Calu3 (cell line): Measurements from ENCODE around the gene PPIA. TPM values are rescaled to one million over a fixed set of nuclear protein-coding genes. Genes with fewer than 3 reads are reported as not detected.

Source experiments
- BruUV-seq: library from RNA; stranded (reverse); fragments of 400-500 nt; replicated peaks from 2 replicates; lab custom pipeline; 2021; lab: Mats Ljungman, UMichigan
- CTCF ChIA-PET: fragments of 300-600 bp; sonication (Branson Sonifier 250); formaldehyde crosslinking; loops from one replicate; lab custom pipeline; 2022; ENCODE audit warnings: antibody characterized with exemption; lab: Charles Lee
- DNase-seq: peaks from one replicate; pipeline ENCODE4 v3.0.0; 2022
- H3K27ac Mint-ChIP-seq: one replicate; pipeline ENCODE4 v1.8.0; 2022; ENCODE audit warnings: mixed read lengths; ENCODE audit not compliant: unreplicated experiment
- H3K27me3 Mint-ChIP-seq: one replicate; pipeline ENCODE4 v1.8.0; 2022; ENCODE audit warnings: mixed read lengths; ENCODE audit not compliant: unreplicated experiment
- H3K36me3 Mint-ChIP-seq: one replicate; pipeline ENCODE4 v1.8.0; 2022; ENCODE audit warnings: mild to moderate bottlenecking, moderate library complexity, mixed read lengths; ENCODE audit not compliant: insufficient read depth, unreplicated experiment
- H3K4me1 Mint-ChIP-seq: one replicate; pipeline ENCODE4 v1.8.0; 2022; ENCODE audit warnings: mild to moderate bottlenecking, low read depth, mixed read lengths; ENCODE audit not compliant: unreplicated experiment
- H3K4me3 Mint-ChIP-seq: one replicate; pipeline ENCODE4 v1.8.0; 2022; ENCODE audit warnings: mild to moderate bottlenecking, low read depth, moderate library complexity, mixed read lengths; ENCODE audit not compliant: unreplicated experiment
- H3K9me3 Mint-ChIP-seq: one replicate; pipeline ENCODE4 v1.8.0; 2022; ENCODE audit warnings: low read depth, mixed read lengths; ENCODE audit not compliant: unreplicated experiment
- intact Hi-C: fragments of 100-400 bp; cut with micrococcal nuclease; formaldehyde crosslinking; loops from one replicate; pipeline ENCODE4 v1.10.0; 2022; ENCODE audit not compliant: unreplicated experiment
- total RNA-seq: library from RNA; stranded (reverse); gene quantifications from 2 replicates; pipeline ENCODE4 v1.2.3, GENCODE V29; 2022
- TF ChIP-seq, protein P1 (sequence below): fragments of 200-600 bp; IDR thresholded peaks from one replicate; pipeline ENCODE4 v1.8.0; 2022; ENCODE audit warnings: antibody characterized with exemption; ENCODE audit not compliant: unreplicated experiment

Gene PPIA
- total RNA-seq, 1 experiment from 2014 or later = 3,069 TPM

DNA sequence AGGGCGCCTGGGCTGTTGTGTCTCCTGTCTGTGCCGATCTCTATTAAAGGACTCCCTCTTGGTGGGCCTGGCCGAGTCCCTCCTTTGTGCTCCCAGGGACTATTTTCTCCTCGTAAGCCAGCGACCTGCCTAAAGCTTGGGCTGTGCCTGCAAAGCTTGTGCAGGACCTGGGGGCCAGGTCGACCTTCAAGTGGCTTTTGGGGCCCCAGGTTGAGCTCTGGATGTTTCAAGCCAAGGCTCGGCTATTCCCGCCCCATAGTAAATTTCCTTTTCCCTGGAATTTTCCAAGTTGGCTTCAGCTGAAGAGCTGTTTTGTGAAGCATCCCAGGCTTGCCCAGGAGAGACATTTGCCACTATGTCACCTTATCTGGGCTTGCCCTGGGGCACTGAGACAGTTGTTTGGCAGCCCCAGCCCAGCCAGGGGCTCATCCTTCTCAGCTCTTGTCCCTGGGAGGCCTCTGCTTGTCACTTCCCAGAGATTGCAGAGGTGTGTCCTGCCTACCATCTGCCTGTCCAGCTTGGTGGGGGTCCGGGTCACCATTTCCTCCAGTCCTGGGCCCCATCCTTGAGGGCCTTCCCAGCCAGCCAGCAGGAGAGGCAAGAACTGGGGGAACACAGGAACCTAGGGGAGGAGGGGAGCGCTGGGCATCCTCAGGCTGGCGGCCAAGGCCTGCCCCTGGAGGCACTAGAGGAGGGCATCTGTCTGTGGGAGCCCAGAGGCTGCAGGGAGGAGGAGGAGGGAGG, 27.7 kb upstream of the PPIA start:
- Mint-ChIP-seq H3K9me3 (no peaks in the 10 kb centered on the region), H3K4me3 (peak overlapping the region; percentile 18), H3K36me3 (peaks cover 76% of the 10 kb centered on the region), H3K27ac (peak overlapping the region; percentile 85), H3K27me3 (no peaks in the 10 kb centered on the region), H3K4me1 (peaks cover 20% of the 10 kb centered on the region)
- DNase-seq = no peak
- BruUV-seq = no TSS peak
- TF ChIP-seq, protein P1, sequence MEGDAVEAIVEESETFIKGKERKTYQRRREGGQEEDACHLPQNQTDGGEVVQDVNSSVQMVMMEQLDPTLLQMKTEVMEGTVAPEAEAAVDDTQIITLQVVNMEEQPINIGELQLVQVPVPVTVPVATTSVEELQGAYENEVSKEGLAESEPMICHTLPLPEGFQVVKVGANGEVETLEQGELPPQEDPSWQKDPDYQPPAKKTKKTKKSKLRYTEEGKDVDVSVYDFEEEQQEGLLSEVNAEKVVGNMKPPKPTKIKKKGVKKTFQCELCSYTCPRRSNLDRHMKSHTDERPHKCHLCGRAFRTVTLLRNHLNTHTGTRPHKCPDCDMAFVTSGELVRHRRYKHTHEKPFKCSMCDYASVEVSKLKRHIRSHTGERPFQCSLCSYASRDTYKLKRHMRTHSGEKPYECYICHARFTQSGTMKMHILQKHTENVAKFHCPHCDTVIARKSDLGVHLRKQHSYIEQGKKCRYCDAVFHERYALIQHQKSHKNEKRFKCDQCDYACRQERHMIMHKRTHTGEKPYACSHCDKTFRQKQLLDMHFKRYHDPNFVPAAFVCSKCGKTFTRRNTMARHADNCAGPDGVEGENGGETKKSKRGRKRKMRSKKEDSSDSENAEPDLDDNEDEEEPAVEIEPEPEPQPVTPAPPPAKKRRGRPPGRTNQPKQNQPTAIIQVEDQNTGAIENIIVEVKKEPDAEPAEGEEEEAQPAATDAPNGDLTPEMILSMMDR = no peak
- intact Hi-C loops = no loop called here
- CTCF ChIA-PET = no interaction called here

DNA sequence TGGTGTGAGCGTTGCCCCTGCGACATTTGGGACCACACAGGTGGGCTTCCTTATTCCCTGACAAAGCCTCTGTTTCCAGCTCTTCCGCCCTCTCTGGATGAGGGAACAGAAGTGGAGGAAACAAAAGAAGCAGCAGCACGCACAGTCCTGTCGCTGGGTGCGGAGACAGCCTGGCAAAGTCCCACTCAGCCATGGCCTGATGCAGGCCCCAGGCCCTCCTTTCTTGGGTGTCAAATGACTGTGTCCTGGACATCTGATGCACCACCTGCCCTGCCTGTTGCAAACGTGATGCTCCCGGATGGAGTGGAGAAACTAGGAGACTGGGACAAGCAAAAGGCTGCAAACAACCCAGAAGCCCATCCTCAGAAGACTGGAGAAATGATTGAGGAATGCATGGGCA, 27.1 kb upstream of the PPIA start:
- H3K36me3 Mint-ChIP-seq = peaks cover 72% of the 10 kb centered on the region
- H3K9me3 Mint-ChIP-seq = no peaks in the 10 kb centered on the region
- no TSS peak for BruUV-seq
- CTCF ChIA-PET = interaction anchor here (0.6 kb wide), 1 partner anchor 192 kb away, joined by 5 read pairs; no protein-coding TSS in a partner anchor
- intact Hi-C loops = no loop called here
- DNase-seq = no peak
- H3K4me1 Mint-ChIP-seq = peaks cover 20% of the 10 kb centered on the region
- peak overlapping the region; percentile 85 for H3K27ac Mint-ChIP-seq
- H3K4me3 Mint-ChIP-seq = peak overlapping the region; percentile 18
- TF ChIP-seq, protein P1 = no peak
- H3K27me3 Mint-ChIP-seq = no peaks in the 10 kb centered on the region

DNA sequence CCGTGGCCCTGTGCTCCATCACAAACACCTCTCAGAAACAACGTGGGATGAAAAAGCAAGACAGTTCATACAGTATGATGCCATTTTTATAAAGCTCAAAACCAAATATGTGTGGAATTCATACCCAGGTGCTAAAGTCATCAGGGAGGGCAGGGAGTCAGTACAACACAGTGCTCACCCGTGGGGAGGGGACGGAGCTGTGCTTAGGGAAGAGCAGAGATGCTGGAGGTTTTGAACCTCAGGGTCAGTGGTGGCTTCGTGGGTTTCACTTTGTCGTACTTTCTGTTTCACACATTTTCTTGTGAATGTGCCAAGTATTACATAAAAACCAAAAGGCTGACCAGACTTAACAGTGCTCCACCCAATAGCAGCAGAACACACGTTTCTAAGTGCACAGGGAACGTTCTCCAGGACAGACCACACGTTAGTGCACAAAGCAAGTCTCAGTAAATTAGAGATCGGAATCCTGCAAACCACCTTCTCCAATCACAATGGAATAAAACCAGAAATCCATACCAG, 26.6 kb upstream of the PPIA start:
- TF ChIP-seq, protein P1 = no peak
- Mint-ChIP-seq H3K27ac (peak overlapping the region; percentile 85), H3K9me3 (no peaks in the 10 kb centered on the region)

DNA sequence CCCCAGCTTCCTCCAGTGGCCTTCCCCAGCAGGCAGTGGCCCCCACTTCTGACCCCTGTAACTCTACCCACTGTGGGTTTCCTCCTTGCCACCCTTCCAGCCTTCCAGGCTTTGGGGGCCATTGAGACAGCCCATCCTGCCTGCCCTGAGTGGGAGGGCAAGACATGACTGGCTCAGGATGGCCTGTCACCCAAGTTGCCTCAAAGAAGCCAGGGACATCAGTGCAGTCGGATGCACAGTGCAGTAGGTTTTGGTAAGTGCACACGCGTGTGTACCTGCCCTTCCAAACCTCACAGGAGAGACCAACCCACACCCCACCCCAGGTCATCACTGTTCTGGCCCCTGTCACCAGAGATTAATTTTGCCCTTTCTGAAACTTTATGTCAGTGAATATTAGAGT, 25.1 kb upstream of the PPIA start:
- CTCF ChIA-PET = interaction anchor here (0.8 kb wide), 1 partner anchor 164 kb away, joined by 3 read pairs; no protein-coding TSS in a partner anchor
- Mint-ChIP-seq H3K9me3 (no peaks in the 10 kb centered on the region), H3K4me3 (no peak overlapping the region), H3K27ac (peak overlapping the region; percentile 15), H3K4me1 (peaks cover 20% of the 10 kb centered on the region), H3K36me3 (peaks cover 60% of the 10 kb centered on the region), H3K27me3 (no peaks in the 10 kb centered on the region)
- BruUV-seq = no TSS peak
- DNase-seq = no peak
- intact Hi-C loops = no loop called here
- TF ChIP-seq, protein P1 = no peak

More for the DNA sequence above, 26.6 kb upstream of the PPIA start:
- DNase-seq = no peak
- H3K4me1 Mint-ChIP-seq = peaks cover 20% of the 10 kb centered on the region
- CTCF ChIA-PET = interaction anchor here (0.6 kb wide), 1 partner anchor 192 kb away, joined by 5 read pairs; no protein-coding TSS in a partner anchor
- intact Hi-C loops = no loop called here
- peaks cover 70% of the 10 kb centered on the region for H3K36me3 Mint-ChIP-seq
- H3K4me3 Mint-ChIP-seq = peak overlapping the region; percentile 18
- no TSS peak for BruUV-seq
- H3K27me3 Mint-ChIP-seq = no peaks in the 10 kb centered on the region
